NB4 (cell line): ENCODE measurements around the gene PKD2L2.
"Not testable (repeated sequence)": the region's sequence is repeated elsewhere in the genome, so short reads cannot be mapped to it uniquely, and the experiment has no call there.

Experiments used
- DNase-seq: peaks from one replicate; pipeline ENCODE4 v3.0.0; 2010; ENCODE audit warnings: low read depth
- H3K4me3 ChIP-seq: one replicate; pipeline ENCODE4 v1.5.1; 2011; ENCODE audit warnings: mild to moderate bottlenecking, low read depth, low read length, moderate library complexity
- CTCF ChIP-seq: IDR thresholded peaks from one replicate; pipeline ENCODE4 v1.5.1; 2012; ENCODE audit warnings: low read depth, low read length
- MAX ChIP-seq: IDR thresholded peaks from 2 replicates; pipeline ENCODE4 v1.6.1; 2011; ENCODE audit warnings: low read depth, low read length
- MYC ChIP-seq: IDR thresholded peaks from 2 replicates; pipeline ENCODE4 v1.6.1; 2011; ENCODE audit warnings: low read depth, low read length
- POLR2A ChIP-seq: IDR thresholded peaks from 2 replicates; pipeline ENCODE4 v1.6.1; 2011; ENCODE audit warnings: mild to moderate bottlenecking; ENCODE audit not compliant: insufficient read length; ENCODE audit errors: extremely low read depth

Gene PKD2L2

GRCh38 chr5:137888863-137889759 lies at the start of gene PKD2L2:
TSS of gene PKD2L2 (plus strand) at chr5:137889457. CDS start at chr5:137889492, 35 bp downstream.
- TF ChIP-seq MAX (0 out of 2 replicates have a peak, but pooled peaks have one; percentile 44), CTCF (no peak), POLR2A (peak; percentile 96)
- peak; percentile 94 for DNase-seq
- H3K4me3 ChIP-seq: peak within 1 kb of the TSS; percentile 82

GRCh38 chr5:137842296-137842695 lies 47.0 kb upstream of the PKD2L2 start:
- no peak overlapping the region for H3K4me3 ChIP-seq
- no peak for DNase-seq
- TF ChIP-seq CTCF: no peak
- no peak for TF ChIP-seq POLR2A
- no peak for TF ChIP-seq MAX
- TF ChIP-seq MYC: no peak

DNA sequence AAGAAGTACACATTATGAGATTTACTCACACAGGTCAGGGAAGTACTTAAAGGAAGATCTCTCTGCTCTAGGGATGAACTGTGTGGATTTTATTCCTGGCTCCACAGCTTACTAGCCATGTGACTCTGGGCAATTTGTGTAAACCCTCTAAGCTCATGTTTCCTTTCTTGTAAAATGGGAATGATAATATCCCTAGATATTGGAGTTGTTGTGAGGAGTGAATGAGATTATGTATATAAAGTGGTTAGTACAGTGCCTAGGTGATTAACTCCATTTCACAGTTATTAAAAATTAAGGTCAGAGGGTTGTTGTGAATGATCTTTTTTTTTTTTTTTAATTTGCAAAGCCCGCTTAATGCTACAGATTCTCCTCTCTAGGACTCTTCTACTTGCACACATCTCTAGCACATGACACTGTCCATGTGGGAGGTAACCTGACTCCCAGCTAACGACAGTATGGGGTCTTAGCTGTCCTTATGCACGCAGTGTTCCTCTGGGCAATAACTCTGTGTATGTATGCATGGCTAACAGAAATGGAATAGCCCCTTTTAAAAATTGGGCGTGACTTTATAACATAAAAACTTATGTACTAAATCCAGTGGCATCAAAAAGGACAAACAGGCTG lies 45.5 kb upstream of the PKD2L2 start:
- no peak overlapping the region for H3K4me3 ChIP-seq
- no peak for DNase-seq
- TF ChIP-seq POLR2A (no peak), MAX (no peak), CTCF (no peak), MYC (no peak)

DNA sequence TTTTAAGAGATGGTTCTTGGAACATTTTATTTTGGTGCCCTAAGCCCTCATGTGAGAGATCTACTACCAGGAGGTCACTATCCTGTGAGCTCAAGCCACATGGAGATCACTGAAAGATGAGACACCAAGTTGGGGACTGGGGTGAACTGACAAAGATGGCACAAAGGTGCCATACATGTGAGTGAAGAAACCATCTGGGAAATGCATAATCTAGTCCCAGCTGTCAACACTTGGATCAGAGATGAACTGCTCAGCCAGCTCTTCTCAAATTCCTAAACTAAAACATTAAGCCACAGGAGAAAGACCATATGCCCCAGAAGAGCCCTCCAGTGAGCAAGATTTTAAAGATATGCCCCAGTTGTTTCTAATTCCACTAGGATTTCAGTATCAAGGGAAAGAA lies 43.8 kb upstream of the PKD2L2 start:
- H3K4me3 ChIP-seq: no peak overlapping the region
- DNase-seq: no peak
- no peak for TF ChIP-seq CTCF
- TF ChIP-seq MYC: no peak
- no peak for TF ChIP-seq POLR2A
- TF ChIP-seq MAX: no peak

DNA sequence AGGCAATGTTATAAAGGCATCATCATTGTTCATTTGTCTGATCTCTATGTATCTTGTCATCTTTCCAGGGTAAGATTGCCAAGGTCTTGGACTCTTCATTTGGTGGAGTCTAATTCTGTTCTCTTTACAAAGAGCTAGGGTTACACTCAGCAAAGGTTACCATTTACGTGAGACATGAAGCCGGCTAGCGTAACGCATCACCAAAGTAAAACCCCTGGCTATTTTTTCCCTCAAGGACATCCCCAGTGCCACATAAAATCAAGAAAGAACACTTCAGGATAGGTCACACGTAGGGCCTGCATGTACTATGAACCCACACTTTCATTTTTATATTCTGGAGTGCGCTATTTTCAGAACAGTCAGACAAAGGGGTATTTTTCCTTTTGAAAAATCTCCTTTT lies 41.6 kb upstream of the PKD2L2 start:
- no peak overlapping the region for H3K4me3 ChIP-seq
- DNase-seq: no peak

GRCh38 chr5:137853165-137853564 lies 36.1 kb upstream of the PKD2L2 start:
- H3K4me3 ChIP-seq: not testable (repeated sequence)

More for the DNA sequence above, 41.6 kb upstream of the PKD2L2 start:
- TF ChIP-seq POLR2A: no peak
- no peak for TF ChIP-seq CTCF
- TF ChIP-seq MYC: no peak
- no peak for TF ChIP-seq MAX

More at GRCh38 chr5:137853165-137853564, 36.1 kb upstream of the PKD2L2 start:
- not testable (repeated sequence) for DNase-seq
